ENCODE data around the gene ST6GALNAC2. TPM values are rescaled to one million over a fixed set of nuclear protein-coding genes. Genes with fewer than 3 reads are reported as not detected.

ST6GALNAC2 gene
- total RNA-seq, 1 donor from 2014 or later: 24.8 TPM

GRCh38 chr17:76586741-76587487 lies 1.3 kb upstream of the ST6GALNAC2 start:
- DNase-seq (ENCODE audit: extremely low spot score in 2 of 2): no peak
- peak overlapping the region; percentile 74 for H3K27ac ChIP-seq
- no peak overlapping the region for H3K4me3 ChIP-seq
- H3K4me1 ChIP-seq: peaks cover 29% of the 10 kb centered on the region
- intact Hi-C loops (cut with DNase I): no loop called here
- TF ChIP-seq POLR2AphosphoS5 (IDR thresholded peaks at IDR 0.05; ENCODE audit: insufficient read depth in 1 of 2, low read depth in 1 of 2): peak in 1 of 2 donors; percentile 23
- TF ChIP-seq CTCF (IDR thresholded peaks at IDR 0.05): no peak
- TF ChIP-seq POLR2A (IDR thresholded peaks at IDR 0.05): no peak
- H3K36me3 ChIP-seq: no peaks in the 10 kb centered on the region
- H3K9me3 ChIP-seq: no peaks in the 10 kb centered on the region
- no peaks in the 10 kb centered on the region for H3K27me3 ChIP-seq

- intact Hi-C loops (cut with DNase I): no loop called here
- no peak for TF ChIP-seq CTCF (IDR thresholded peaks at IDR 0.05)
- peak in 1 of 2 donors; percentile 43 for TF ChIP-seq POLR2AphosphoS5 (IDR thresholded peaks at IDR 0.05; ENCODE audit: insufficient read depth in 1 of 2, low read depth in 1 of 2)
- peak in 1 of 2 donors; percentile 2 for TF ChIP-seq POLR2A (IDR thresholded peaks at IDR 0.05)
- peaks cover 37% of the 10 kb centered on the region for H3K4me1 ChIP-seq
- no peaks in the 10 kb centered on the region for H3K36me3 ChIP-seq
- H3K27ac ChIP-seq: peak overlapping the region; percentile 74
- peak overlapping the region; percentile 54 to 57 for H3K4me3 ChIP-seq
- H3K9me3 ChIP-seq: no peaks in the 10 kb centered on the region
- no peaks in the 10 kb centered on the region for H3K27me3 ChIP-seq
- DNase-seq (ENCODE audit: extremely low spot score in 2 of 2): no peak
Observed at GRCh38 chr17:76585033-76585648, 519 bp downstream of the ST6GALNAC2 start.

DNA sequence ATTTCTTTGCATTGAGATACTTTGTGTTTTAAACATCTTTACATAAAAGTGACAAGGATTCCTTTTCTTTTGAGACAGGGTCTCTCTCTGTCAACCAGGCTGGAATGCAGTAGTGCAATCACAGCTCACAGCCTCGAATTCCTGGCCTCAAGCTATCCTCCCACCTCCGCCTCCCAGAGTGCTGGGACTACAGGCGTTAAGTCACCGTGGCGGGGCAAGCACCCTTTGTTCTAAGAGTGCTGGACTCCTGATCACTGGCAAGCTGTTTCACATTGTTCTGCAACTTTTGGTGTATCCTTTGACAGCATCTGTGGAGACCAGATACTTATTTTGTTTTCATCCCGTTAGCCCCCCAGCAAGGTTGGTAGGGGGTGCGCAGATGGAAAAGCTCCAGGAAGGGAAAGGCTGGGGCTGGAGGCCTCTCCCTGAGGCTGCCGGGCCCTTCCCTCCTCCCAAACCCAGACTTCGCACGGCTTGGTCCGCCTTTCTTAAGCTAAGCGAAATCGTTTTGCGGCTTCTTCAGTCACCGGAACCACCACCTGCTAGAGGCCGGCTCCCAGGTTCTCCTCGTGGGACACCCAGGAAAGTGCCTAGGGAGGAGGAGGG lies 1.1 kb downstream of the ST6GALNAC2 start:
- H3K27ac ChIP-seq: peak overlapping the region; percentile 74
- TF ChIP-seq POLR2A (IDR thresholded peaks at IDR 0.05) (no peak), POLR2AphosphoS5 (IDR thresholded peaks at IDR 0.05; ENCODE audit: insufficient read depth in 1 of 2, low read depth in 1 of 2) (no peak), CTCF (IDR thresholded peaks at IDR 0.05) (no peak)
- H3K27me3 ChIP-seq: no peaks in the 10 kb centered on the region
- H3K4me1 ChIP-seq: peaks cover 37% of the 10 kb centered on the region
- intact Hi-C loops (cut with DNase I): no loop called here
- no peaks in the 10 kb centered on the region for H3K36me3 ChIP-seq
- no peaks in the 10 kb centered on the region for H3K9me3 ChIP-seq
- peak overlapping the region; percentile 54 to 57 for H3K4me3 ChIP-seq
- DNase-seq (ENCODE audit: extremely low spot score in 2 of 2): no peak

DNA sequence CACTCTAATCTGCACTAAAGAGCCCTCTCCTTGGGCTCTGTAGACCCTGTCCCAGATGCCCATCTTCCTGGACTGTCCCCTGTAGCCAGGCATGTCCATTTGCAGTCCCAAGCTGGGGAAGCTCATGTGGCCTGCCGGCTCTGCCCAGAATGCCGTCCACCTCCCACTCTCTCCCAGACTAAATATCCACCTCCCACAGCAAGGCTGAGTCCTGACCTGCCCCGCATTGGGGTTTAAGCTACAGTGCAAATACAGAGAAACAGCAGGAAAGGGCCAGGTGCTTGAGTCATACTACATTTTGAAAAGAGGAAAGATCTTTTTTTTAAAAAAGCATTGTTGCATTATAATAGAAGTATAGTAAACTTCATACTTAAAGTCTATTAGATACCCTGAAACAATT lies 3.0 kb downstream of the ST6GALNAC2 start:
- Histone ChIP-seq H3K4me3 (no peak overlapping the region), H3K9me3 (no peaks in the 10 kb centered on the region), H3K36me3 (no peaks in the 10 kb centered on the region), H3K27me3 (no peaks in the 10 kb centered on the region), H3K4me1 (peaks cover 50% of the 10 kb centered on the region), H3K27ac (no peak overlapping the region)
- TF ChIP-seq POLR2A (IDR thresholded peaks at IDR 0.05) (no peak), CTCF (IDR thresholded peaks at IDR 0.05) (no peak), POLR2AphosphoS5 (IDR thresholded peaks at IDR 0.05; ENCODE audit: insufficient read depth in 1 of 2, low read depth in 1 of 2) (no peak)
- intact Hi-C loops (cut with DNase I): no loop called here
- no peak for DNase-seq (ENCODE audit: extremely low spot score in 2 of 2)
